Osteoblast (primary cell): ENCODE measurements around the gene ZSCAN26. TPM values are rescaled to one million over a fixed set of nuclear protein-coding genes. Genes with fewer than 3 reads are reported as not detected.

ENCODE experiments used
- DNase-seq: peaks from one replicate; pipeline ENCODE4 v3.0.0; 2011; ENCODE audit warnings: low spot score, mixed read lengths; ENCODE audit not compliant: insufficient read length; ENCODE audit errors: missing footprints
- H2AFZ ChIP-seq: 2 replicates; pipeline ENCODE4 v1.6.0; 2011; ENCODE audit warnings: mild to moderate bottlenecking, low read length
- H3K27ac ChIP-seq: 2 replicates; pipeline ENCODE4 v1.5.1; 2011; ENCODE audit warnings: mild to moderate bottlenecking, low read depth, low read length, moderate library complexity
- H3K27me3 ChIP-seq: 2 replicates; pipeline ENCODE4 v1.6.0; 2012; ENCODE audit warnings: mild to moderate bottlenecking, control low read depth, inconsistent platforms, low read length, moderate library complexity; ENCODE audit not compliant: insufficient read depth
- H3K36me3 ChIP-seq: 2 replicates; pipeline ENCODE4 v1.5.1; 2011; ENCODE audit warnings: mild to moderate bottlenecking, low read length, control low read depth, moderate library complexity; ENCODE audit not compliant: insufficient read depth
- H3K4me1 ChIP-seq: 2 replicates; pipeline ENCODE4 v1.5.1; 2011; ENCODE audit warnings: mild to moderate bottlenecking, low read length, control low read depth, moderate library complexity; ENCODE audit not compliant: insufficient read depth
- H3K4me2 ChIP-seq: 2 replicates; pipeline ENCODE4 v1.6.0; 2011; ENCODE audit warnings: mild to moderate bottlenecking, low read length; ENCODE audit not compliant: insufficient read depth
- H3K4me3 ChIP-seq: fragments of 200-600 bp; sonication (generic); 3 replicates; pipeline ENCODE4 v1.5.1; 2012; ENCODE audit warnings: mild to moderate bottlenecking, low read length, inconsistent platforms; ENCODE audit not compliant: insufficient read depth
- H3K79me2 ChIP-seq: 2 replicates; pipeline ENCODE4 v1.6.0; 2012; ENCODE audit warnings: mild to moderate bottlenecking, low read length, control low read depth, inconsistent platforms; ENCODE audit not compliant: insufficient read depth
- H3K9me3 ChIP-seq: 2 replicates; pipeline ENCODE4 v1.5.1; 2011; ENCODE audit warnings: low read depth, low read length, control low read depth
- H4K20me1 ChIP-seq: 2 replicates; pipeline ENCODE4 v1.6.0; 2012; ENCODE audit warnings: mild to moderate bottlenecking, low read length, control low read depth; ENCODE audit not compliant: insufficient read depth
- CTCF ChIP-seq: IDR thresholded peaks from 2 replicates; pipeline ENCODE4 v1.5.1; 2011; ENCODE audit warnings: mild to moderate bottlenecking, low read depth, low read length, moderate library complexity; ENCODE audit errors: extremely low read depth
- total RNA-seq: library from RNA; depleted of rRNA; stranded (reverse); fragments of >200 nt; gene quantifications from 2 replicates; pipeline ENCODE4 v1.2.3, GENCODE V29; 2012

The ZSCAN26 gene
- total RNA-seq, 1 donor = 15.2 TPM

GRCh38 chr6:28250747-28251146, 16.2 kb upstream of the ZSCAN26 start:
- Histone ChIP-seq H2AFZ (no peak overlapping the region), H4K20me1 (no peaks in the 10 kb centered on the region), H3K9me3 (no peaks in the 10 kb centered on the region), H3K27ac (no peak overlapping the region), H3K79me2 (peaks cover 15% of the 10 kb centered on the region), H3K4me2 (peak overlapping the region; percentile 94), H3K36me3 (peaks cover 11% of the 10 kb centered on the region), H3K27me3 (no peaks in the 10 kb centered on the region), H3K4me3 (peak overlapping the region; percentile 98), H3K4me1 (peaks cover 13% of the 10 kb centered on the region)
- no peak for TF ChIP-seq CTCF
- no peak for DNase-seq

GRCh38 chr6:28251661-28252008, 15.3 kb upstream of the ZSCAN26 start:
- Histone ChIP-seq H3K4me3 (peak overlapping the region; percentile 98), H4K20me1 (no peaks in the 10 kb centered on the region), H2AFZ (peak overlapping the region; percentile 100), H3K4me1 (peaks cover 13% of the 10 kb centered on the region), H3K27ac (peak overlapping the region; percentile 46), H3K27me3 (no peaks in the 10 kb centered on the region), H3K79me2 (peaks cover 15% of the 10 kb centered on the region), H3K36me3 (peaks cover 3% of the 10 kb centered on the region), H3K4me2 (peak overlapping the region; percentile 94), H3K9me3 (no peaks in the 10 kb centered on the region)
- DNase-seq = no peak
- TF ChIP-seq CTCF = no peak

- H3K79me2 ChIP-seq = peaks cover 15% of the 10 kb centered on the region
- H3K9me3 ChIP-seq = no peaks in the 10 kb centered on the region
- H4K20me1 ChIP-seq = no peaks in the 10 kb centered on the region
- TF ChIP-seq CTCF = no peak
- H3K36me3 ChIP-seq = no peaks in the 10 kb centered on the region
- no peaks in the 10 kb centered on the region for H3K27me3 ChIP-seq
- H3K4me2 ChIP-seq = peak within 1 kb of the TSS; percentile 94
- DNase-seq = peak; percentile 94
- peak within 1 kb of the TSS; percentile 100 for H2AFZ ChIP-seq
- peaks cover 13% of the 10 kb centered on the region for H3K4me1 ChIP-seq
- H3K4me3 ChIP-seq = peak within 1 kb of the TSS; percentile 98
- peak within 1 kb of the TSS; percentile 46 for H3K27ac ChIP-seq
Measured at GRCh38 chr6:28252009-28252975, 14.7 kb upstream of the ZSCAN26 start, which contains the start of gene ZKSCAN4. TSS of gene ZKSCAN4 (minus strand) at chr6:28252269. CDS start at chr6:28251980, 289 bp downstream.

DNA sequence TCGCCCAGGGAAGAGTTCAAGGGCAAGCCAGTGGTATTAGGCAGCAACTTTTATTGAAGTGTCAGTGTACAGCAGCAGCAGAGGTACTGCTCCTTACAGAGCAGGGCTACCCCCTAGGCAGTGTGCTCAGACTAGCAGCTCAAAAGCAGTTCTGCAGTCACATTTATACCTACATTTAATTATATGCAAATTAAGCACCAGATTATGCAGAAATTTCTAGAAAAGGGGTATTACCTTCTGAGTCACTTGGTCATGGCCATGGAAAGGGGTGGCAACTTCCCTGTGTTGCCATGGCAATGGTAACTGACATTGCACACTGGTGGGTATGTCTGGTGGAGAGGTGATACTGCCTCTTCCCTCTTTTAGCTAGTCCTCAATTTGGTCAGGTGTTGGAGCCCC, 12.8 kb upstream of the ZSCAN26 start:
- no peak overlapping the region for H3K4me3 ChIP-seq
- H3K79me2 ChIP-seq = peaks cover 15% of the 10 kb centered on the region

More for the DNA sequence above, 12.8 kb upstream of the ZSCAN26 start:
- H3K4me1 ChIP-seq = peaks cover 13% of the 10 kb centered on the region
- H3K27me3 ChIP-seq = no peaks in the 10 kb centered on the region
- no peak for TF ChIP-seq CTCF
- DNase-seq = no peak
- H2AFZ ChIP-seq = no peak overlapping the region
- H3K9me3 ChIP-seq = no peaks in the 10 kb centered on the region
- H3K4me2 ChIP-seq = no peak overlapping the region
- H3K27ac ChIP-seq = no peak overlapping the region
- H4K20me1 ChIP-seq = no peaks in the 10 kb centered on the region
- H3K36me3 ChIP-seq = no peaks in the 10 kb centered on the region
